Hematopoietic multipotent progenitor cell treated with erythropoietin and hydrocortisone succinate and interleukin-3 and kit ligand, for 15 days (in vitro differentiated cells): ENCODE results near the gene GPC5.
"Not testable (repeated sequence)": the region's sequence is repeated elsewhere in the genome, so short reads cannot be mapped to it uniquely, and the experiment has no call there.

ENCODE experiments used
- DNase-seq: peaks from one replicate; pipeline ENCODE4 v3.0.0-alpha.2; 2015; ENCODE audit warnings: low spot score

Gene GPC5

GRCh38 chr13:91781982-91782691 is 383.7 kb downstream of the GPC5 start:
- DNase-seq: not testable (repeated sequence)

- no peak for DNase-seq
Observed at GRCh38 chr13:91785431-91786119, 387.2 kb downstream of the GPC5 start.

GRCh38 chr13:91792054-91792453 is 393.6 kb downstream of the GPC5 start:
- no peak for DNase-seq

GRCh38 chr13:91797567-91797966 is 399.1 kb downstream of the GPC5 start:
- no peak for DNase-seq

- not testable (repeated sequence) for DNase-seq
Observed at GRCh38 chr13:91798338-91798737, 399.9 kb downstream of the GPC5 start.

GRCh38 chr13:91801772-91802171 is 403.4 kb downstream of the GPC5 start:
- not testable (repeated sequence) for DNase-seq

- DNase-seq: no peak
Observed at GRCh38 chr13:91802957-91803356, 404.5 kb downstream of the GPC5 start.

GRCh38 chr13:91804724-91805123 is 406.3 kb downstream of the GPC5 start:
- no peak for DNase-seq

GRCh38 chr13:91805605-91806004 is 407.2 kb downstream of the GPC5 start:
- no peak for DNase-seq

- DNase-seq: no peak
Observed at GRCh38 chr13:91809161-91809560, 410.7 kb downstream of the GPC5 start.

- no peak for DNase-seq
Observed at GRCh38 chr13:91813253-91813652, 414.8 kb downstream of the GPC5 start.

- DNase-seq: no peak
Observed at GRCh38 chr13:91816263-91816807, 417.9 kb downstream of the GPC5 start.

- no peak for DNase-seq
Observed at GRCh38 chr13:91817250-91817649, 418.8 kb downstream of the GPC5 start.

GRCh38 chr13:91824416-91824815 is 426.0 kb downstream of the GPC5 start:
- no peak for DNase-seq

- DNase-seq: no peak
Observed at GRCh38 chr13:91825516-91825915, 427.1 kb downstream of the GPC5 start.

GRCh38 chr13:91836553-91836952 is 438.1 kb downstream of the GPC5 start:
- no peak for DNase-seq

GRCh38 chr13:91845612-91846011 is 447.2 kb downstream of the GPC5 start:
- no peak for DNase-seq

GRCh38 chr13:91863699-91864098 is 465.3 kb downstream of the GPC5 start:
- no peak for DNase-seq

GRCh38 chr13:91868351-91868750 is 469.9 kb downstream of the GPC5 start:
- DNase-seq: no peak

- DNase-seq: no peak
Observed at GRCh38 chr13:91878491-91878890, 480.1 kb downstream of the GPC5 start.

GRCh38 chr13:91879360-91879759 is 480.9 kb downstream of the GPC5 start:
- DNase-seq: no peak

- DNase-seq: no peak
Observed at GRCh38 chr13:91882918-91883317, 484.5 kb downstream of the GPC5 start.

GRCh38 chr13:91889641-91890040 is 491.2 kb downstream of the GPC5 start:
- no peak for DNase-seq
